SK-N-SH treated with all-trans-retinoic acid at 6 μM for 48 hours (cell line): ENCODE results near the gene ING3.

Experiments used
- ATAC-seq: fragments of 200-7000 bp; cut with Tn5 transposase; 3 replicates; pipeline ENCODE4 v1.9.1; 2020; ENCODE audit warnings: mild to moderate bottlenecking, moderate library complexity
- ARNTL ChIP-seq: fragments of 450-650 bp; formaldehyde crosslinking; IDR thresholded peaks from 2 replicates; pipeline ENCODE4 v1.5.0; 2020; ENCODE audit warnings: low read depth, mild to moderate bottlenecking, moderate library complexity, borderline replicate concordance
- CSDC2 ChIP-seq: fragments of 250-450 bp; sonication (Bioruptor Pico); IDR thresholded peaks from 2 replicates; pipeline ENCODE4 v1.5.0; 2020; ENCODE audit warnings: mild to moderate bottlenecking, moderate library complexity
- CSRNP3 ChIP-seq: fragments of 250-450 bp; sonication (Bioruptor Pico); IDR thresholded peaks from 2 replicates; pipeline ENCODE4 v1.5.1; 2021; ENCODE audit warnings: mild to moderate bottlenecking, moderate library complexity
- ESRRG ChIP-seq: fragments of 250-450 bp; sonication (Bioruptor Pico); IDR thresholded peaks from 2 replicates; pipeline ENCODE4 v1.6.1; 2021; ENCODE audit warnings: mild to moderate bottlenecking
- GLIS3 ChIP-seq: fragments of 250-450 bp; sonication (Bioruptor Pico); IDR thresholded peaks from 2 replicates; pipeline ENCODE4 v1.5.0; 2020; ENCODE audit warnings: mild to moderate bottlenecking, moderate library complexity
- ISL1 ChIP-seq: fragments of 250-450 bp; sonication (Bioruptor Pico); IDR thresholded peaks from 2 replicates; pipeline ENCODE4 v2.1.2; 2022; ENCODE audit warnings: mild to moderate bottlenecking, moderate library complexity
- OSR1 ChIP-seq: fragments of 250-450 bp; sonication (Bioruptor Pico); IDR thresholded peaks from 2 replicates; pipeline ENCODE4 v1.8.0; 2022; ENCODE audit warnings: moderate library complexity, mild to moderate bottlenecking, inconsistent platforms
- POU6F1 ChIP-seq: fragments of 250-450 bp; sonication (Bioruptor Pico); IDR thresholded peaks from 2 replicates; pipeline ENCODE4 v1.8.0; 2021; ENCODE audit warnings: low read depth, mild to moderate bottlenecking, moderate library complexity, borderline replicate concordance
- PPARA ChIP-seq: fragments of 250-450 bp; sonication (Bioruptor Pico); IDR thresholded peaks from 2 replicates; pipeline ENCODE4 v1.5.0; 2020; ENCODE audit warnings: mild to moderate bottlenecking, borderline replicate concordance
- RARB ChIP-seq: fragments of 250-450 bp; sonication (Bioruptor Pico); IDR thresholded peaks from 2 replicates; pipeline ENCODE4 v1.8.0; 2021; ENCODE audit warnings: mild to moderate bottlenecking, moderate library complexity
- SNAI2 ChIP-seq: fragments of 250-450 bp; sonication (Bioruptor Pico); IDR thresholded peaks from 2 replicates; pipeline ENCODE4 v1.5.0; 2020; ENCODE audit warnings: mild to moderate bottlenecking, moderate library complexity
- TOX ChIP-seq: fragments of 250-450 bp; sonication (Bioruptor Pico); IDR thresholded peaks from 2 replicates; pipeline ENCODE4 v1.8.0; 2021; ENCODE audit warnings: mild to moderate bottlenecking, moderate library complexity, borderline replicate concordance
- TSHZ2 ChIP-seq: fragments of 250-450 bp; sonication (Bioruptor Pico); IDR thresholded peaks from 2 replicates; pipeline ENCODE4 v1.5.0; 2020; ENCODE audit warnings: mild to moderate bottlenecking, moderate library complexity
- ZC3H10 ChIP-seq: fragments of 250-450 bp; sonication (Bioruptor Pico); IDR thresholded peaks from 2 replicates; pipeline ENCODE4 v1.5.1; 2021; ENCODE audit warnings: mild to moderate bottlenecking, moderate library complexity
- ZFP3 ChIP-seq: fragments of 250-450 bp; sonication (Bioruptor Pico); IDR thresholded peaks from 2 replicates; pipeline ENCODE4 v1.5.0; 2020; ENCODE audit warnings: mild to moderate bottlenecking, moderate library complexity
- ZFP30 ChIP-seq: fragments of 450-650 bp; formaldehyde crosslinking; IDR thresholded peaks from 2 replicates; pipeline ENCODE4 v1.5.0; 2022; ENCODE audit warnings: mild to moderate bottlenecking, moderate library complexity
- ZNF70 ChIP-seq: fragments of 450-650 bp; formaldehyde crosslinking; IDR thresholded peaks from 2 replicates; pipeline ENCODE4 v1.5.0; 2020; ENCODE audit warnings: mild to moderate bottlenecking, moderate library complexity
- ZNF8 ChIP-seq: fragments of 450-650 bp; formaldehyde crosslinking; IDR thresholded peaks from 2 replicates; pipeline ENCODE4 v1.5.0; 2020; ENCODE audit warnings: mild to moderate bottlenecking, moderate library complexity

The ING3 gene

GRCh38 chr7:121020989-121021969 is 70.7 kb downstream of the ING3 start:
- ATAC-seq, result peak; percentile 14
- no peak for TF ChIP-seq ZFP3 (CRISPR knock-in tag)
- no peak for TF ChIP-seq SNAI2 (CRISPR knock-in tag)
- TF ChIP-seq TOX (CRISPR knock-in tag), result no peak
- TF ChIP-seq ZC3H10 (CRISPR knock-in tag), result no peak
- TF ChIP-seq ESRRG (CRISPR knock-in tag), result no peak
- no peak for TF ChIP-seq PPARA (CRISPR knock-in tag)
- TF ChIP-seq ISL1 (CRISPR knock-in tag), result no peak; the same call in 1 of the 2 replicates
- TF ChIP-seq RARB, result no peak
- no peak for TF ChIP-seq ZNF70 (CRISPR knock-in tag)
- TF ChIP-seq, all 23 proteins: peak for 0

GRCh38 chr7:121023194-121023593 is 72.6 kb downstream of the ING3 start:
- no peak for ATAC-seq
- TF ChIP-seq ARNTL (CRISPR knock-in tag) (no peak), ZNF70 (CRISPR knock-in tag) (no peak), PPARA (CRISPR knock-in tag) (no peak), ZNF8 (no peak), POU6F1 (CRISPR knock-in tag) (no peak), CSDC2 (no peak)

GRCh38 chr7:121023683-121024511 is 73.3 kb downstream of the ING3 start:
- peak; percentile 61 for ATAC-seq

More at GRCh38 chr7:121023683-121024511, 73.3 kb downstream of the ING3 start:
- TF ChIP-seq CSRNP3 (CRISPR knock-in tag), result no peak
- no peak for TF ChIP-seq TSHZ2 (CRISPR knock-in tag)
- TF ChIP-seq ISL1 (CRISPR knock-in tag), result no peak
- TF ChIP-seq SNAI2 (CRISPR knock-in tag), result no peak
- no peak for TF ChIP-seq ZFP30 (CRISPR knock-in tag)
- TF ChIP-seq POU6F1 (CRISPR knock-in tag), result no peak
- TF ChIP-seq GLIS3 (CRISPR knock-in tag), result no peak
- no peak for TF ChIP-seq OSR1 (CRISPR knock-in tag)
- TF ChIP-seq ZNF70 (CRISPR knock-in tag), result no peak
- TF ChIP-seq RARB, result no peak
- TF ChIP-seq, all 23 proteins: peak for 0
